WTC11 (cell line): ENCODE results near the gene SORCS2. TPM values are rescaled to one million over a fixed set of nuclear protein-coding genes. Genes with fewer than 3 reads are reported as not detected.

Source experiments
- ATAC-seq: fragments of 200-7000 bp; cut with Tn5 transposase; 2 replicates; pipeline ENCODE4 v1.10.0; 2021; ENCODE audit warnings: mild to moderate bottlenecking, moderate library complexity
- CTCF ChIA-PET: fragments of 300-600 bp; sonication (Branson Sonifier 250); formaldehyde crosslinking; loops from one replicate; lab custom pipeline; 2021; ENCODE audit warnings: antibody characterized with exemption; lab: Charles Lee
- POLR2A ChIA-PET: fragments of 350-600 bp; sonication (Branson Sonifier 250); formaldehyde crosslinking; loops from one replicate; lab custom pipeline; 2021; ENCODE audit warnings: antibody characterized with exemption; lab: Charles Lee
- DNase-seq: peaks from one replicate; pipeline ENCODE4 v3.0.0; 2021; ENCODE audit warnings: low spot score
- H3K27ac Mint-ChIP-seq: 2 replicates; pipeline ENCODE4 v1.8.0; 2021; ENCODE audit warnings: mixed read lengths
- H3K27me3 Mint-ChIP-seq: 2 replicates; pipeline ENCODE4 v1.8.0; 2021; ENCODE audit warnings: low read depth, mild to moderate bottlenecking, moderate library complexity, mixed read lengths
- H3K36me3 Mint-ChIP-seq: 2 replicates; pipeline ENCODE4 v1.8.0; 2021; ENCODE audit warnings: mixed read lengths
- H3K4me1 Mint-ChIP-seq: 2 replicates; pipeline ENCODE4 v1.8.0; 2022; ENCODE audit warnings: mixed read lengths
- H3K4me3 Mint-ChIP-seq: 2 replicates; pipeline ENCODE4 v1.8.0; 2021; ENCODE audit warnings: mild to moderate bottlenecking, moderate library complexity, mixed read lengths
- H3K9me3 Mint-ChIP-seq: 2 replicates; pipeline ENCODE4 v1.8.0; 2021; ENCODE audit warnings: mixed read lengths
- CBFB ChIP-seq: sonication (generic); formaldehyde crosslinking; IDR thresholded peaks from 2 replicates; pipeline ENCODE4 v1.8.1; 2022; ENCODE audit warnings: mild to moderate bottlenecking, low read depth, missing genetic modification reagents
- CREB1 ChIP-seq: sonication (generic); formaldehyde crosslinking; IDR thresholded peaks from 2 replicates; pipeline ENCODE4 v1.8.0; 2023; ENCODE audit warnings: mild to moderate bottlenecking, missing genetic modification reagents
- MAX ChIP-seq: sonication (generic); formaldehyde crosslinking; IDR thresholded peaks from 2 replicates; pipeline ENCODE4 v1.8.0; 2022; ENCODE audit warnings: mild to moderate bottlenecking, missing genetic modification reagents
- NFATC4 ChIP-seq: fragments of 250-450 bp; sonication (Bioruptor Pico); IDR thresholded peaks from 2 replicates; pipeline ENCODE4 v1.9.0; 2021; ENCODE audit warnings: mild to moderate bottlenecking
- SMAD3 ChIP-seq: sonication (generic); formaldehyde crosslinking; IDR thresholded peaks from 2 replicates; pipeline ENCODE4 v1.8.0; 2022; ENCODE audit warnings: missing genetic modification reagents, mild to moderate bottlenecking, borderline replicate concordance
- SMAD4 ChIP-seq: sonication (generic); formaldehyde crosslinking; IDR thresholded peaks from 2 replicates; pipeline ENCODE4 v1.8.0; 2022; ENCODE audit warnings: mild to moderate bottlenecking, missing genetic modification reagents
- SOX15 ChIP-seq: fragments of 250-450 bp; sonication (Bioruptor Pico); IDR thresholded peaks from 2 replicates; pipeline ENCODE4 v1.9.0; 2021; ENCODE audit warnings: mild to moderate bottlenecking
- STAT6 ChIP-seq: sonication (generic); formaldehyde crosslinking; conservative IDR thresholded peaks from 2 replicates; pipeline ENCODE4 v1.8.1; 2023; ENCODE audit warnings: mild to moderate bottlenecking, low read depth, missing genetic modification reagents, moderate library complexity
- ZBTB43 ChIP-seq: sonication (generic); formaldehyde crosslinking; IDR thresholded peaks from 2 replicates; pipeline ENCODE4 v1.8.1; 2023; ENCODE audit warnings: mild to moderate bottlenecking, missing genetic modification reagents
- ZNF121 ChIP-seq: sonication (generic); formaldehyde crosslinking; IDR thresholded peaks from 2 replicates; pipeline ENCODE4 v1.8.0; 2023; ENCODE audit warnings: missing genetic modification reagents
- ZNF281 ChIP-seq: sonication (generic); formaldehyde crosslinking; IDR thresholded peaks from 2 replicates; pipeline ENCODE4 v1.8.0; 2023; ENCODE audit warnings: mild to moderate bottlenecking, missing genetic modification reagents
- total RNA-seq: library from RNA; stranded (reverse); gene quantifications from 3 replicates; pipeline ENCODE4 v1.2.3, GENCODE V29; 2021
- TF ChIP-seq, protein P1 (sequence below): sonication (generic); formaldehyde crosslinking; IDR thresholded peaks from 2 replicates; pipeline ENCODE4 v1.8.1; 2023; ENCODE audit warnings: mild to moderate bottlenecking, moderate library complexity, missing genetic modification reagents
- TF ChIP-seq, protein P2 (sequence below): sonication (generic); formaldehyde crosslinking; IDR thresholded peaks from 2 replicates; pipeline ENCODE4 v1.8.1; 2023; ENCODE audit warnings: mild to moderate bottlenecking, missing genetic modification reagents, moderate library complexity

Gene SORCS2
- total RNA-seq, 1 experiment from 2014 or later = 6.6 TPM

DNA sequence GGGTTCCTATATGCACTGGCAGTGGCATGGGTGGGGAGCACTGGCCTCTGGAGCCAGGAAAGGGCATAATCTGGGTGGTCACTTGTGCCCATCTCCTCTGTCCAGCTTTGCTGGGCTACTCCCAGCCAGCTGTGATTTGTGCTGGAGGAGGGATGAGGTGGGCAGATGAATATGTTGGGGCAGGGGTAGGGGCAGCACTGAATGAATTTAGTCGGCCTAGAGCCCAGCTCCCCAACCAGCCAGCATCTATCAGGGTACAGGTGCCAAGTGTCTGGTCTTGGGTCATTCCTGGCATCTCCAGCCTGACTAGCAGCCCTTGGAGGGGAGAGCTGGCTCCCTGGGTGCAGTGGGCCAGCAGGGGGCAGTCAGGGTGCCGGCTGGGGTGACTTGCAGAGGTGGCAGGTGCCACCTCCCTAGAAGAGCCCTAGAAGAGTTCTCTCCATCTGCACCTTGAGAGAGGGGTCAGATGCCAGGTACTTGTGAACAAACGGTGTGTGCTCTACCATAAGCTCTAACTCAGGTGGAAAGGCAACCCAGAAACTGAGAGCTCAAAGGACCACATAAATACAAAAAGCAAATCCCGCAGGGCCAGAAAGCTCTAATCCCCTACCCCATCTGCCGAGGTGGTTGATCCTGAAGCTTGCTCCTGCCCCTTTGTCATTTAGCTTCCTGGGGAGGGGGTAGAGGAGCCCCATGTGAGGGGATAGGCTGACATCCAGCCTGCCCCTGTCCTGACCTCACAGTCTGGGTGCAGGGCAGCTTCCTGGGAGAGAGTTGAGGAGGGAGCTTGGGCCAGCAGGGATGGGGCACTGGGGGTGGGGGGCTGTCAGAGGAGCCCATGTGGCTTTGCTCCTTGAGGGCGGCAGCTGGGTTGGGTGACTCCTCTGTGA, 2.2 kb downstream of the SORCS2 start (continued):
- TF ChIP-seq, protein P1, sequence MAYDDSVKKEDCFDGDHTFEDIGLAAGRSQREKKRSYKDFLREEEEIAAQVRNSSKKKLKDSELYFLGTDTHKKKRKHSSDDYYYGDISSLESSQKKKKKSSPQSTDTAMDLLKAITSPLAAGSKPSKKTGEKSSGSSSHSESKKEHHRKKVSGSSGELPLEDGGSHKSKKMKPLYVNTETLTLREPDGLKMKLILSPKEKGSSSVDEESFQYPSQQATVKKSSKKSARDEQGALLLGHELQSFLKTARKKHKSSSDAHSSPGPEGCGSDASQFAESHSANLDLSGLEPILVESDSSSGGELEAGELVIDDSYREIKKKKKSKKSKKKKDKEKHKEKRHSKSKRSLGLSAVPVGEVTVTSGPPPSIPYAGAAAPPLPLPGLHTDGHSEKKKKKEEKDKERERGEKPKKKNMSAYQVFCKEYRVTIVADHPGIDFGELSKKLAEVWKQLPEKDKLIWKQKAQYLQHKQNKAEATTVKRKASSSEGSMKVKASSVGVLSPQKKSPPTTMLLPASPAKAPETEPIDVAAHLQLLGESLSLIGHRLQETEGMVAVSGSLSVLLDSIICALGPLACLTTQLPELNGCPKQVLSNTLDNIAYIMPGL (CRISPR knock-in tag) = no peak
- TF ChIP-seq NFATC4 (CRISPR knock-in tag) (no peak), SMAD4 (CRISPR knock-in tag) (no peak)

GRCh38 chr4:7195141-7195515, 2.8 kb downstream of the SORCS2 start:
- DNase-seq = no peak
- H3K36me3 Mint-ChIP-seq = no peaks in the 10 kb centered on the region
- no peak for TF ChIP-seq MAX (CRISPR knock-in tag)
- TF ChIP-seq CBFB (CRISPR knock-in tag) = no peak
- no peak for TF ChIP-seq ZNF121 (CRISPR knock-in tag)
- no peak for TF ChIP-seq SOX15 (CRISPR knock-in tag)
- no peak for TF ChIP-seq ZNF281
- TF ChIP-seq ZBTB43 (CRISPR knock-in tag) = no peak
- TF ChIP-seq, protein P2, sequence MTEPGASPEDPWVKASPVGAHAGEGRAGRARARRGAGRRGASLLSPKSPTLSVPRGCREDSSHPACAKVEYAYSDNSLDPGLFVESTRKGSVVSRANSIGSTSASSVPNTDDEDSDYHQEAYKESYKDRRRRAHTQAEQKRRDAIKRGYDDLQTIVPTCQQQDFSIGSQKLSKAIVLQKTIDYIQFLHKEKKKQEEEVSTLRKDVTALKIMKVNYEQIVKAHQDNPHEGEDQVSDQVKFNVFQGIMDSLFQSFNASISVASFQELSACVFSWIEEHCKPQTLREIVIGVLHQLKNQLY (CRISPR knock-in tag) = no peak
- TF ChIP-seq STAT6 (CRISPR knock-in tag) = no peak
- TF ChIP-seq CREB1 = no peak
- no peak for TF ChIP-seq SMAD3 (CRISPR knock-in tag)
- TF ChIP-seq, all 79 proteins: peak for 0
- Mint-ChIP-seq H3K4me3 (no peak overlapping the region), H3K27ac (no peak overlapping the region), H3K4me1 (peaks cover 43% of the 10 kb centered on the region), H3K27me3 (peaks cover 38% of the 10 kb centered on the region), H3K9me3 (no peaks in the 10 kb centered on the region)
- ChIA-PET POLR2A (no interaction called here), CTCF (interaction anchor here (0.5 to 4.4 kb wide), 13 partner anchors 8 to 567 kb away, joined by 3 to 60 read pairs (median 3); a partner anchor contains a TSS)
- ATAC-seq = no peak
